Neural progenitor cell (in vitro differentiated cells): ENCODE data around the gene RHOC. TPM values are rescaled to one million over a fixed set of nuclear protein-coding genes. Genes with fewer than 3 reads are reported as not detected.

Experiments used
- DNase-seq: peaks from one replicate; pipeline ENCODE4 v3.0.0-alpha.2; 2016; ENCODE audit warnings: low spot score
- H2AFZ ChIP-seq: fragments of 200-600 bp; sonication (generic); replicated peaks from 2 replicates; pipeline ENCODE4 v1.6.1; 2016; ENCODE audit warnings: antibody characterized with exemption
- H3F3A ChIP-seq: fragments of 200-600 bp; sonication (generic); 2 replicates; pipeline ENCODE4 v1.6.1; 2016; ENCODE audit warnings: antibody characterized with exemption, low read depth
- H3K27ac ChIP-seq: fragments of 200-600 bp; sonication (generic); 2 replicates; pipeline ENCODE4 v1.5.1; 2016; ENCODE audit warnings: mild to moderate bottlenecking
- H3K27me3 ChIP-seq: fragments of 200-600 bp; sonication (generic); 2 replicates; pipeline ENCODE4 v1.6.1; 2016; ENCODE audit warnings: mild to moderate bottlenecking, moderate library complexity
- H3K36me3 ChIP-seq: fragments of 200-600 bp; sonication (generic); 2 replicates; pipeline ENCODE4 v1.5.1; 2016
- H3K4me1 ChIP-seq: fragments of 200-600 bp; sonication (generic); 2 replicates; pipeline ENCODE4 v1.6.1; 2016; ENCODE audit warnings: mixed run types
- H3K4me2 ChIP-seq: fragments of 200-600 bp; sonication (generic); 2 replicates; pipeline ENCODE4 v1.6.1; 2016
- H3K4me3 ChIP-seq: fragments of 200-600 bp; sonication (generic); 2 replicates; pipeline ENCODE4 v1.5.1; 2016
- H3K79me2 ChIP-seq: fragments of 200-600 bp; sonication (generic); 2 replicates; pipeline ENCODE4 v1.6.1; 2016; ENCODE audit warnings: low read depth
- H3K9ac ChIP-seq: fragments of 200-600 bp; sonication (generic); 2 replicates; pipeline ENCODE4 v1.6.1; 2016
- H3K9me3 ChIP-seq: fragments of 200-600 bp; sonication (generic); 2 replicates; pipeline ENCODE4 v1.5.1; 2016; ENCODE audit warnings: low read depth
- H4K20me1 ChIP-seq: fragments of 200-600 bp; sonication (generic); 2 replicates; pipeline ENCODE4 v1.6.1; 2016; ENCODE audit warnings: low read depth
- H3K27ac Mint-ChIP-seq: 3 replicates; pipeline ENCODE4 v1.8.0; 2021; ENCODE audit warnings: mixed read lengths
- H3K27me3 Mint-ChIP-seq: 2 replicates; pipeline ENCODE4 v1.8.0; 2022; ENCODE audit warnings: low read depth, mild to moderate bottlenecking, inconsistent platforms, moderate library complexity, mixed read lengths; ENCODE audit not compliant: insufficient read depth
- H3K36me3 Mint-ChIP-seq: 3 replicates; pipeline ENCODE4 v1.8.0; 2021; ENCODE audit warnings: mixed read lengths
- H3K4me1 Mint-ChIP-seq: 3 replicates; pipeline ENCODE4 v1.8.0; 2021; ENCODE audit warnings: mixed read lengths
- H3K4me3 Mint-ChIP-seq: 3 replicates; pipeline ENCODE4 v1.8.0; 2021; ENCODE audit warnings: mild to moderate bottlenecking, moderate library complexity, mixed read lengths
- H3K9me3 Mint-ChIP-seq: 3 replicates; pipeline ENCODE4 v1.8.0; 2020; ENCODE audit warnings: mixed read lengths
- CTCF ChIP-seq: fragments of 200-600 bp; sonication (generic); IDR thresholded peaks from 2 replicates; pipeline ENCODE4 v1.5.1; 2017; ENCODE audit warnings: antibody characterized with exemption, mild to moderate bottlenecking
- EZH2 ChIP-seq: fragments of 200-600 bp; sonication (generic); IDR thresholded peaks from 2 replicates; pipeline ENCODE4 v1.6.1; 2017; ENCODE audit warnings: antibody characterized with exemption, mild to moderate bottlenecking, moderate library complexity
- EZH2phosphoT487 ChIP-seq: fragments of 200-600 bp; sonication (generic); IDR thresholded peaks from 2 replicates; pipeline ENCODE4 v1.6.1; 2017; ENCODE audit warnings: antibody characterized with exemption
- total RNA-seq: library from RNA; depleted of rRNA; stranded (reverse); fragments of >200 nt; gene quantifications from 2 replicates; pipeline ENCODE4 v1.2.3, GENCODE V29; 2015; ENCODE audit warnings: low replicate concordance

Gene RHOC
- total RNA-seq, 1 donor from 2014 or later = 41.8 TPM

- H3K27me3 ChIP-seq = peaks cover 9% of the 10 kb centered on the region
- H3K27ac ChIP-seq = no peak overlapping the region
- DNase-seq = no peak
- H3K4me3 ChIP-seq = no peak overlapping the region
- Mint-ChIP-seq H3K36me3 (peaks cover 21% of the 10 kb centered on the region), H3K27ac (peak overlapping the region; percentile 9), H3K4me1 (peaks cover 68% of the 10 kb centered on the region), H3K4me3 (peak overlapping the region; percentile 38), H3K9me3 (no peaks in the 10 kb centered on the region), H3K27me3 (peaks cover 25% of the 10 kb centered on the region)
- peaks cover 21% of the 10 kb centered on the region for H3K4me1 ChIP-seq
- no peaks in the 10 kb centered on the region for H3K79me2 ChIP-seq
- H3K4me2 ChIP-seq = no peak overlapping the region
- H3K36me3 ChIP-seq = no peaks in the 10 kb centered on the region
- peaks cover 30% of the 10 kb centered on the region for H4K20me1 ChIP-seq
- no peak overlapping the region for H2AFZ ChIP-seq
- TF ChIP-seq EZH2phosphoT487 (no peak), CTCF (no peak), EZH2 (no peak)
- no peak overlapping the region for H3K9ac ChIP-seq
- peaks cover 11% of the 10 kb centered on the region for H3F3A ChIP-seq
- H3K9me3 ChIP-seq = no peaks in the 10 kb centered on the region
Observed at GRCh38 chr1:112702420-112703261, 4.3 kb downstream of the RHOC start.

- Mint-ChIP-seq H3K27me3 (peaks cover 25% of the 10 kb centered on the region), H3K36me3 (peaks cover 23% of the 10 kb centered on the region), H3K9me3 (no peaks in the 10 kb centered on the region), H3K4me3 (peak overlapping the region; percentile 23), H3K27ac (peak overlapping the region; percentile 12), H3K4me1 (peaks cover 66% of the 10 kb centered on the region)
- Histone ChIP-seq H3F3A (peaks cover 11% of the 10 kb centered on the region), H2AFZ (no peak overlapping the region), H3K27ac (no peak overlapping the region), H3K4me1 (peaks cover 21% of the 10 kb centered on the region), H4K20me1 (peaks cover 30% of the 10 kb centered on the region), H3K4me2 (no peak overlapping the region), H3K27me3 (peaks cover 6% of the 10 kb centered on the region), H3K4me3 (no peak overlapping the region), H3K36me3 (no peaks in the 10 kb centered on the region), H3K9me3 (no peaks in the 10 kb centered on the region), H3K9ac (no peak overlapping the region), H3K79me2 (no peaks in the 10 kb centered on the region)
- DNase-seq = no peak
- TF ChIP-seq CTCF (no peak), EZH2 (no peak), EZH2phosphoT487 (no peak)
Observed at GRCh38 chr1:112702067-112702395, 4.9 kb downstream of the RHOC start.

GRCh38 chr1:112701227-112702066, 5.5 kb downstream of the RHOC start:
- no peak overlapping the region for H3K4me3 ChIP-seq
- no peak overlapping the region for H3K9ac ChIP-seq
- peaks cover 21% of the 10 kb centered on the region for H3K4me1 ChIP-seq
- H3K27ac ChIP-seq = no peak overlapping the region
- no peaks in the 10 kb centered on the region for H3K9me3 Mint-ChIP-seq
- H3K4me3 Mint-ChIP-seq = peak overlapping the region; percentile 23
- H2AFZ ChIP-seq = no peak overlapping the region
- H3K27ac Mint-ChIP-seq = peak overlapping the region; percentile 12
- peaks cover 66% of the 10 kb centered on the region for H3K4me1 Mint-ChIP-seq
- peaks cover 6% of the 10 kb centered on the region for H3K27me3 ChIP-seq
- peaks cover 25% of the 10 kb centered on the region for H3K27me3 Mint-ChIP-seq
- H4K20me1 ChIP-seq = peaks cover 30% of the 10 kb centered on the region
- no peak overlapping the region for H3K4me2 ChIP-seq
- no peaks in the 10 kb centered on the region for H3K79me2 ChIP-seq
- H3F3A ChIP-seq = peaks cover 11% of the 10 kb centered on the region
- no peak for TF ChIP-seq EZH2
- TF ChIP-seq CTCF = no peak
- TF ChIP-seq EZH2phosphoT487 = no peak
- peaks cover 26% of the 10 kb centered on the region for H3K36me3 Mint-ChIP-seq
- no peak for DNase-seq
- H3K36me3 ChIP-seq = no peaks in the 10 kb centered on the region
- no peaks in the 10 kb centered on the region for H3K9me3 ChIP-seq
